HepG2 (cell line): Measurements from ENCODE around the gene MGAT2. TPM values are rescaled to one million over a fixed set of nuclear protein-coding genes. Genes with fewer than 3 reads are reported as not detected.

Experiments used
- DDIT3 ChIP-seq: sonication (generic); formaldehyde crosslinking; IDR thresholded peaks from 2 replicates; pipeline ENCODE4 v1.4.0; 2020; ENCODE audit warnings: mild to moderate bottlenecking, missing genetic modification reagents
- HBP1 ChIP-seq: IDR thresholded peaks from 2 replicates; pipeline ENCODE4 v1.6.1; 2016; ENCODE audit warnings: low read depth, control low read depth
- HNF1A ChIP-seq, 2 experiments: sonication (generic) in 1 of 2; formaldehyde crosslinking in 1 of 2; IDR thresholded peaks; 2 replicates each; pipeline versions ENCODE4 v1.4.0 to v1.6.1; 2016 to 2020; ENCODE audit warnings: borderline replicate concordance in 1 of 2, low read depth in 1 of 2, mild to moderate bottlenecking in 1 of 2, missing genetic modification reagents in 1 of 2
- NFRKB ChIP-seq: fragments of 450-650 bp; IDR thresholded peaks from 2 replicates; pipeline ENCODE4 v1.6.1; 2017
- NRL ChIP-seq: sonication (generic); formaldehyde crosslinking; IDR thresholded peaks from 2 replicates; pipeline ENCODE4 v1.5.0; 2020; ENCODE audit warnings: missing genetic modification reagents, mild to moderate bottlenecking, moderate library complexity, borderline replicate concordance
- RARG ChIP-seq: sonication (generic); formaldehyde crosslinking; IDR thresholded peaks from 2 replicates; pipeline ENCODE4 v1.4.0; 2020; ENCODE audit warnings: low read depth, mild to moderate bottlenecking, missing genetic modification reagents
- TEAD2 ChIP-seq: sonication (generic); formaldehyde crosslinking; IDR thresholded peaks from 2 replicates; pipeline ENCODE4 v1.9.0; 2021; ENCODE audit warnings: missing genetic modification reagents
- ZBTB44 ChIP-seq: sonication (generic); formaldehyde crosslinking; IDR thresholded peaks from 2 replicates; pipeline ENCODE4 v1.4.0; 2020; ENCODE audit warnings: missing genetic modification reagents
- ZNF281 ChIP-seq: sonication (generic); formaldehyde crosslinking; IDR thresholded peaks from 2 replicates; pipeline ENCODE4 v1.4.0; 2020; ENCODE audit warnings: missing genetic modification reagents, borderline replicate concordance
- ZNF362 ChIP-seq: sonication (generic); formaldehyde crosslinking; IDR thresholded peaks from 2 replicates; pipeline ENCODE4 v1.4.0; 2020; ENCODE audit warnings: missing genetic modification reagents, mild to moderate bottlenecking, borderline replicate concordance
- ZNF44 ChIP-seq: sonication (generic); formaldehyde crosslinking; IDR thresholded peaks from 2 replicates; pipeline ENCODE4 v1.5.1; 2020; ENCODE audit warnings: mild to moderate bottlenecking, missing genetic modification reagents
- ZNF737 ChIP-seq: sonication (generic); formaldehyde crosslinking; IDR thresholded peaks from 2 replicates; pipeline ENCODE4 v1.5.0; 2020; ENCODE audit warnings: missing genetic modification reagents, mild to moderate bottlenecking, borderline replicate concordance
- ZNF792 ChIP-seq: IDR thresholded peaks from 2 replicates; pipeline ENCODE4 v1.6.1; 2016
- ZSCAN9 ChIP-seq: IDR thresholded peaks from 2 replicates; pipeline ENCODE4 v1.6.1; 2016; ENCODE audit warnings: borderline replicate concordance
- ZZZ3 ChIP-seq: sonication (generic); formaldehyde crosslinking; IDR thresholded peaks from 2 replicates; pipeline ENCODE4 v1.4.0; 2020; ENCODE audit warnings: missing genetic modification reagents, mild to moderate bottlenecking, borderline replicate concordance
- polyA plus RNA-seq, 8 experiments: library from polyadenylated mRNA; depleted of rRNA in 3 of 8; stranded (reverse) in 7 of 8; unstranded in 1 of 8; fragments of >200 nt; fragmentation: Illumina TruSeq in 4 of 8; extraction: Trizol in 4 of 8; gene quantifications; 2 replicates each; pipeline versions ENCODE4 v1.2.1 to v1.2.3, GENCODE V29; 2011 to 2016; ENCODE audit warnings: low read depth in 4 of 8, missing spikeins in 1 of 8, mixed read lengths in 1 of 8; ENCODE audit not compliant: insufficient read depth in 1 of 8
- total RNA-seq, 5 experiments: library from RNA; depleted of rRNA; stranded (reverse); fragments of >200 nt; fragmentation: Illumina TruSeq; extraction: Trizol; gene quantifications; 2 replicates each; pipeline ENCODE4 v1.2.3, GENCODE V29; 2016; ENCODE audit warnings: low read depth in 1 of 5

The MGAT2 gene
- total and polyA plus RNA-seq, 2 of the 13 experiments (the other 11 are each of a cell fraction or from before 2014, with no cell fraction given), result 12.9 to 51.9 TPM

GRCh38 chr14:49634547-49635334 is 14.1 kb downstream of the MGAT2 start, which contains the start of gene DNAAF2 (continued):
- TF ChIP-seq ZBTB44 (no peak), HNF1A (IDR thresholded peaks at IDR 0.05; ENCODE audit: low read depth) (no peak), HNF1A (CRISPR knock-in tag; IDR thresholded peaks at IDR 0.05; ENCODE audit: borderline replicate concordance) (no peak), RARG (no peak), ZNF792 (CRISPR knock-in tag) (0 out of 2 replicates have a peak, but pooled peaks have one; percentile 18), ZNF737 (CRISPR knock-in tag) (no peak), ZSCAN9 (CRISPR knock-in tag) (no peak), ZNF281 (CRISPR knock-in tag) (no peak), HBP1 (CRISPR knock-in tag) (no peak; the same call in 1 of the 2 replicates), TEAD2 (CRISPR knock-in tag) (no peak), NRL (CRISPR knock-in tag) (peak; percentile 35; the same call in 1 of the 2 replicates), NFRKB (no peak), ZZZ3 (CRISPR knock-in tag) (0 out of 2 replicates have a peak, but pooled peaks have one; percentile 42), ZNF362 (CRISPR knock-in tag) (no peak), DDIT3 (CRISPR knock-in tag) (no peak), ZNF44 (0 out of 2 replicates have a peak, but pooled peaks have one; percentile 15)
